ENCODE results near the gene LMF1.
"Not testable (repeated sequence)": the region's sequence is repeated elsewhere in the genome, so short reads cannot be mapped to it uniquely, and the experiment has no call there.

The LMF1 gene

GRCh38 chr16:821751-822150, 149.0 kb downstream of the LMF1 start:
- Mint-ChIP-seq H3K4me1 (peaks cover 8% of the 10 kb centered on the region), H3K27ac (no peak overlapping the region), H3K9me3 (peaks cover 10% of the 10 kb centered on the region), H3K27me3 (ENCODE audit: low read depth) (peaks cover 19% of the 10 kb centered on the region), H3K36me3 (ENCODE audit: low read depth) (no peaks in the 10 kb centered on the region), H3K4me3 (no peak overlapping the region)
- TF ChIP-seq CTCF (IDR thresholded peaks at IDR 0.05; ENCODE audit: unreplicated experiment in 3 of 3): no peak

- H3K4me1 Mint-ChIP-seq: peaks cover 5% of the 10 kb centered on the region
- TF ChIP-seq CTCF (IDR thresholded peaks at IDR 0.05; ENCODE audit: unreplicated experiment in 3 of 3): no peak
- H3K27ac Mint-ChIP-seq: no peak overlapping the region
- no peaks in the 10 kb centered on the region for H3K36me3 Mint-ChIP-seq (ENCODE audit: low read depth)
- H3K9me3 Mint-ChIP-seq: peaks cover 8% of the 10 kb centered on the region
- no peak overlapping the region for H3K4me3 Mint-ChIP-seq
- H3K27me3 Mint-ChIP-seq (ENCODE audit: low read depth): peaks cover 16% of the 10 kb centered on the region
Observed at GRCh38 chr16:820748-821147, 150.0 kb downstream of the LMF1 start.

- not testable (repeated sequence) for H3K4me1 Mint-ChIP-seq; H3K36me3 Mint-ChIP-seq (ENCODE audit: low read depth); H3K27ac Mint-ChIP-seq; H3K9me3 Mint-ChIP-seq; H3K4me3 Mint-ChIP-seq
- peaks cover 16% of the 10 kb centered on the region for H3K27me3 Mint-ChIP-seq (ENCODE audit: low read depth)
Observed at GRCh38 chr16:820044-820408, 150.8 kb downstream of the LMF1 start.

DNA sequence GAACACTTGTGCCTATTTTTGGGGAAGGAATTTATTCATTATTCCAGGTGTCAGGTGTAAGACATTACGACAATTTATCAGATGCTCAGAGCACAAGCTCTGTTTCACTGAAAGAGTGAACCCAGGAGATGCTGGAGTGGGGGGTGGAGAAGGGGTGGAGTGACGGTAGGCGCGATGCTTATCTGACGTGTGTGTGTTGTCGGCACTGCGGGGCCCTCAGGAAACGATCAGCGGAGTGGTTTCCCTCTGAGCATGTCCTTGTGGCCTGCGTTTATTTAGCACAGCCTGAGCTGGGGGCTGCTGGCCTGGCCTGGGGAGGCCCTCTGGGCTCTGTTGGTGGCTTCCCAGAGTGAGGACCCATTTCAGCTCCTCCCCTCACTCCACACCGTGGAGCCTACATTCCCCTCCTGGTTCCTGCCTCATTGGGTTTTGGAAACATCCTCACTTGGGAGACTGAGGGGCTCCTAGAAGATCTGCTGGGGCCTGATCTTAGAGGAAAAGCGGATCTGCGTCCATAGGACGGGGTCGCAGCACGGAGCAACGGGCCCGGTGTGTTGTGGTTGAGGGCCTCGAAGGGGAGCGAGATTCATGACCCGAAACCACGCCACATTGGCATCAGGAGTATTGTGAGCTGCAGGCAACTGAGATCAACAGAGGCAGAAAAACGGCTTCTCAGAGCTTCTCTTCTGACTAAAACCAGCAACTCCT, 151.3 kb downstream of the LMF1 start:
- Mint-ChIP-seq H3K36me3 (ENCODE audit: low read depth) (no peaks in the 10 kb centered on the region), H3K4me3 (no peak overlapping the region), H3K9me3 (peaks cover 7% of the 10 kb centered on the region), H3K27me3 (ENCODE audit: low read depth) (peaks cover 21% of the 10 kb centered on the region), H3K4me1 (no peaks in the 10 kb centered on the region), H3K27ac (no peak overlapping the region)
- no peak for TF ChIP-seq CTCF (IDR thresholded peaks at IDR 0.05; ENCODE audit: unreplicated experiment in 3 of 3)

DNA sequence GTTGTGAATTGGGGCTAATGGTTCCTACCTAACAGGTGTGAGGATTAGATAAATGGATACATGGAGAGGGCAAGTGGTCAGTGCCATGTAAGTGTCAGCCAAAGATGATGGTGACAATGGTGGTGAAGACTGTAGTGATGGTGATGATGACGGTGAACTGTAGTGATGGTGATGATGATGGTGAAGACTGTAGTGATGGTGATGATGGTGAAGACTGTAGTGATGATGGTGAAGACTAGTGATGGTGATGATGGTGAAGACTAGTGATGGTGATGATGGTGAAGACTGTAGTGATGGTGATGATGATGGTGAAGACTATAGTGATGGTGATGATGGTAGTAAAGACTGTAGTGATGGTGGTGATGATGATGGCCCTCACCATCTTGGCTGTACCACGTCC, 152.2 kb downstream of the LMF1 start:
- no peaks in the 10 kb centered on the region for H3K4me1 Mint-ChIP-seq
- H3K36me3 Mint-ChIP-seq (ENCODE audit: low read depth): no peaks in the 10 kb centered on the region
- H3K9me3 Mint-ChIP-seq: peaks cover 7% of the 10 kb centered on the region
- H3K4me3 Mint-ChIP-seq: no peak overlapping the region
- TF ChIP-seq CTCF (IDR thresholded peaks at IDR 0.05; ENCODE audit: unreplicated experiment in 3 of 3): no peak
- peaks cover 23% of the 10 kb centered on the region for H3K27me3 Mint-ChIP-seq (ENCODE audit: low read depth)
- no peak overlapping the region for H3K27ac Mint-ChIP-seq

- peaks cover 5% of the 10 kb centered on the region for H3K9me3 Mint-ChIP-seq
- no peak overlapping the region for H3K27ac Mint-ChIP-seq
- H3K4me3 Mint-ChIP-seq: no peak overlapping the region
- no peaks in the 10 kb centered on the region for H3K36me3 Mint-ChIP-seq (ENCODE audit: low read depth)
- no peaks in the 10 kb centered on the region for H3K4me1 Mint-ChIP-seq
- no peak for TF ChIP-seq CTCF (IDR thresholded peaks at IDR 0.05; ENCODE audit: unreplicated experiment in 3 of 3)
- H3K27me3 Mint-ChIP-seq (ENCODE audit: low read depth): peaks cover 18% of the 10 kb centered on the region
Observed at GRCh38 chr16:818132-818531, 152.7 kb downstream of the LMF1 start.
